Ascending aorta (tissue), 2 donors: ENCODE results near the gene GRIK3. TPM values are rescaled to one million over a fixed set of nuclear protein-coding genes. Genes with fewer than 3 reads are reported as not detected.

ENCODE experiments used
- DNase-seq, 2 donors: peaks; one replicate each; pipeline ENCODE4 v3.0.0-alpha.2; 2019; ENCODE audit warnings: low spot score in 2 of 2
- H3K27ac ChIP-seq, 2 donors: fragments of 200-600 bp; sonication (generic); one replicate each; pipeline ENCODE4 v1.5.1; 2016 to 2017; ENCODE audit warnings: mild to moderate bottlenecking in 1 of 2
- H3K27me3 ChIP-seq: fragments of 200-600 bp; sonication (generic); one replicate; pipeline ENCODE4 v1.5.1; 2017
- H3K36me3 ChIP-seq, 2 donors: fragments of 200-600 bp; sonication (generic); one replicate each; pipeline ENCODE4 v1.5.1; 2016
- H3K4me1 ChIP-seq, 2 donors: fragments of 200-600 bp; sonication (generic); one replicate each; pipeline ENCODE4 v1.5.1; 2016 to 2017; ENCODE audit warnings: mild to moderate bottlenecking in 1 of 2
- H3K4me3 ChIP-seq, 2 donors: fragments of 200-600 bp; sonication (generic); one replicate each; pipeline ENCODE4 v1.5.1; 2016 to 2017; ENCODE audit warnings: mild to moderate bottlenecking in 1 of 2
- H3K9me3 ChIP-seq, 2 donors: fragments of 200-600 bp; sonication (generic); one replicate each; pipeline ENCODE4 v1.5.1; 2016
- CTCF ChIP-seq, 3 experiments: fragments of 200-600 bp in 2 of 3; fragments of 450-650 bp in 1 of 3; sonication (generic) in 2 of 3; IDR thresholded peaks; one replicate each; pipeline ENCODE4 v1.5.1; 2016 to 2019; ENCODE audit warnings: antibody characterized with exemption in 3 of 3, mild to moderate bottlenecking in 1 of 3, moderate library complexity in 1 of 3
- intact Hi-C: fragments of 100-400 bp; cut with DNase I; formaldehyde crosslinking; loops from one replicate; pipeline ENCODE4 v1.15.1; 2023
- total RNA-seq: library from RNA; depleted of rRNA; stranded (reverse); fragments of >200 nt; gene quantifications from one replicate; pipeline ENCODE4 v1.1.0, GENCODE V29; 2016

GRIK3 gene
- total RNA-seq, 1 donor from 2014 or later: under 0.01 TPM

DNA sequence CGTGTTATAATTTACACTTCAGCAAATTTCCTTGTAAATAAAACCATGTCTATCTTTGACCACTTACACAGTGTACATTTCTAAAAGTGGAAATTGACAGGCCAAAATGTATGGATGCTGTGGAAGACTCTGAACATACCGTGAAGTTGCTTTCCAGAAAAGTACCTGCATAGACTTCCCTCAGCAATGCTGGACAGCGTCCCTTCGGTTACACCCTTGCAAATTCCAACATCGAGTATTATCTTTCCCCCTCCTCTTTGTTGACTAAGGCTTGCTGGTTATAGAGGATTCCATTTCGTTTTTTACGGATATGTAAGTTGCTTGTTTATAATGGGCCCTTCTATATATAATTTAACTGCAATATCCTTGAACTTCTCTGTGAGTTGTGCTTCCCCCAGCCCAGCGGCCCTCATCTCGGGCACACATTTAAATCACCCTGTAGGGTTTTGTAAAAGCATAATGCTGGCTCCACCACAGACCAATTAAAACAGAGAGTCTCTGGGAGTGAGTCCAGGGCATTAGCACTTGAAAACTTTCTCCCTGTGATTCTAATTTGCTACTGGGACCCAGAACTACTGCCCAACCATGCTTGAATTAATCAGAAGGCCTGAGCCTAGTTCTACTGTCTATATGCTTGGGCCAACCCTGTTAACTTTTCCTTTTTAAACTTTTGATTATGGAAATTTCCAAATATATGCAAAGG lies 230.3 kb downstream of the GRIK3 start:
- no peak for TF ChIP-seq CTCF (IDR thresholded peaks at IDR 0.05)
- H3K4me3 ChIP-seq: no peak overlapping the region
- no peaks in the 10 kb centered on the region for H3K4me1 ChIP-seq
- no peaks in the 10 kb centered on the region for H3K9me3 ChIP-seq
- no peaks in the 10 kb centered on the region for H3K36me3 ChIP-seq
- DNase-seq: no peak
- no peaks in the 10 kb centered on the region for H3K27me3 ChIP-seq
- intact Hi-C loops: no loop called here
- H3K27ac ChIP-seq: no peak overlapping the region

DNA sequence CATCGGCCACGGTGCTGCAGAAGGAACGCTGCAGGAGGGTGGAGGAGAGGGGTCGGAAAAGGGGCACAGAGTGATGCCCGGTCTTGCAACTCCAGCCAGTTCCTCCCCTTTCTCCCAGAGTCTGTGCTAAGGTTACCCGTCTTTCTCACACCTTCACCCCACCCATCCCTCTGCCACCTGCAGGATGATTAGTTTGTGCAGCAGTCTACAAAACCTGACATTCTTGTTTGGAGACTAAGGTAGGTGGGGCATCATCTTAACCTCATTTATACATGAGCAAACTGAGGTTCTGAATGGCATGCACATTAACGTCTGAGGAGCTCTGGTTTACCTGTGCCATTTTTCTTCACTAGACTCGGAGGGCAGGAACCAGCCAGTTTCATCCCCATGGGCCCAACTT lies 232.3 kb downstream of the GRIK3 start:
- Histone ChIP-seq H3K27ac (no peak overlapping the region), H3K4me1 (no peaks in the 10 kb centered on the region), H3K9me3 (no peaks in the 10 kb centered on the region), H3K27me3 (no peaks in the 10 kb centered on the region), H3K36me3 (no peaks in the 10 kb centered on the region), H3K4me3 (no peak overlapping the region)
- TF ChIP-seq CTCF (IDR thresholded peaks at IDR 0.05): no peak
- intact Hi-C loops: no loop called here
- DNase-seq: no peak

DNA sequence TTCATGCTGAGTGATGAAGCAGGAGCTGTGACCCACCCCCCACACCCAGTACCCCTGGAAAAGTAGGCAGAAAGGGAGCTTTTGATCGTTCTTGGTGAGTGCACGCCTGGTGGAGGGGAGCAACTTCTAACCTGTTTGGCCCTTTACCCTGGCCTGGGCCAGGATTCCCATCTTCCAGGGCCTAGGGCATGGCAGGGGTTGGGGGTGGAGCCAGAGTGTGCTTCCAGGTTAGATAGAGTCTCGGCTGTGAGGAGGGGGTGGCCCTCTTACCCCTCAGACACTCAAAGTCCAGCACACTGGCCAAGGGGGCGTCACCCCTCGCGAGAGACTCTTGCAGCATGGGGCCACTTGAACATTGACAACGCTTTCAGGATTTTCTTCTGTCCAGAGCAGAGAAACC lies 236.6 kb downstream of the GRIK3 start:
- Histone ChIP-seq H3K27me3 (no peaks in the 10 kb centered on the region), H3K36me3 (no peaks in the 10 kb centered on the region), H3K27ac (no peak overlapping the region), H3K4me1 (no peaks in the 10 kb centered on the region), H3K4me3 (no peak overlapping the region), H3K9me3 (no peaks in the 10 kb centered on the region)
- intact Hi-C loops: no loop called here
- TF ChIP-seq CTCF (IDR thresholded peaks at IDR 0.05): no peak
- DNase-seq: no peak

- Histone ChIP-seq H3K36me3 (no peaks in the 10 kb centered on the region), H3K4me3 (no peak overlapping the region), H3K27me3 (no peaks in the 10 kb centered on the region), H3K9me3 (no peaks in the 10 kb centered on the region), H3K27ac (no peak overlapping the region), H3K4me1 (no peaks in the 10 kb centered on the region)
- intact Hi-C loops: no loop called here
- no peak for TF ChIP-seq CTCF (IDR thresholded peaks at IDR 0.05)
- DNase-seq: no peak
Measured at GRCh38 chr1:36796733-36797132, 237.6 kb downstream of the GRIK3 start.

DNA sequence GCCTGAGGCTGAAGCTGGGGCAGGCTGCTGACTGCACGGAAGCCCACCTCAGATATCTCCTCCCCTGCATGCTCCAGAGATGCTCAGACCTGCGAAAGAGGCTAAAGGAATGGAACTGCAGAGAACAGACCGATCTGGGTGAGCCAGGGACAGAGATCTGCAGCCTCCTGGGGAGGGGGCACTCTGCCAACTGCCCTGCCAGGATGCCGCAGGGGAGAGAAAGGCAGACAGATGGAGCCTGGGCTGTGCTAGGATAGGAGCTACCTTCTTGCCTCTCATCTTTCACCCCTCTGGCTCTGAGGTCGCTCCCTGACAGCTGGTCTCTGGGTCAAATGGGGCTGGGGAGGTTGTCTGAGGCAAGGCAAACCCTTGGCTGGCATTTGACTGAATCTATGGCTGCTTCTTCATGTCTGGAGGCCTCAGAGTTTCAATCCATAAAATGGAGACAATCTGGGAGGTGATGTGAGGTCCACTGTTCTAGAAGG lies 238.2 kb downstream of the GRIK3 start:
- no peak overlapping the region for H3K4me3 ChIP-seq
- H3K36me3 ChIP-seq: no peaks in the 10 kb centered on the region
- H3K4me1 ChIP-seq: no peaks in the 10 kb centered on the region
- H3K27me3 ChIP-seq: no peaks in the 10 kb centered on the region
- H3K9me3 ChIP-seq: no peaks in the 10 kb centered on the region
- no peak for DNase-seq
- H3K27ac ChIP-seq: no peak overlapping the region
- intact Hi-C loops: no loop called here
- TF ChIP-seq CTCF (IDR thresholded peaks at IDR 0.05): no peak

GRCh38 chr1:36794460-36794859 lies 239.9 kb downstream of the GRIK3 start:
- intact Hi-C loops: no loop called here
- no peak for TF ChIP-seq CTCF (IDR thresholded peaks at IDR 0.05)
- H3K27me3 ChIP-seq: no peaks in the 10 kb centered on the region

More at GRCh38 chr1:36794460-36794859, 239.9 kb downstream of the GRIK3 start:
- no peaks in the 10 kb centered on the region for H3K4me1 ChIP-seq
- H3K27ac ChIP-seq: no peak overlapping the region
- no peaks in the 10 kb centered on the region for H3K9me3 ChIP-seq
- H3K36me3 ChIP-seq: no peaks in the 10 kb centered on the region
- no peak overlapping the region for H3K4me3 ChIP-seq
- no peak for DNase-seq
